Upper lobe of left lung (tissue), 4 donors: ENCODE results near the gene FCMR.

Experiments used
- EP300 ChIP-seq, 4 donors: sonication (generic); formaldehyde crosslinking; IDR thresholded peaks; one replicate each; pipeline ENCODE4 v1.5.1; 2017; ENCODE audit warnings: antibody characterized with exemption in 4 of 4, control low read depth in 2 of 4
- POLR2A ChIP-seq, 4 donors: fragments of 450-650 bp; IDR thresholded peaks; one replicate each; pipeline ENCODE4 v1.5.1; 2016 to 2017; ENCODE audit warnings: antibody characterized with exemption in 4 of 4, mild to moderate bottlenecking in 2 of 4
- POLR2AphosphoS5 ChIP-seq, 2 donors: sonication (generic); formaldehyde crosslinking; IDR thresholded peaks; one replicate each; pipeline ENCODE4 v1.5.1; 2017; ENCODE audit warnings: antibody characterized with exemption in 2 of 2
- TF ChIP-seq, protein P1 (sequence below), 6 experiments: fragments of 450-650 bp in 4 of 6; fragments of 200-600 bp in 2 of 6; sonication (generic) in 2 of 6; IDR thresholded peaks; one replicate each; pipeline ENCODE4 v1.5.1; 2016 to 2019; ENCODE audit warnings: antibody characterized with exemption in 6 of 6

DNA sequence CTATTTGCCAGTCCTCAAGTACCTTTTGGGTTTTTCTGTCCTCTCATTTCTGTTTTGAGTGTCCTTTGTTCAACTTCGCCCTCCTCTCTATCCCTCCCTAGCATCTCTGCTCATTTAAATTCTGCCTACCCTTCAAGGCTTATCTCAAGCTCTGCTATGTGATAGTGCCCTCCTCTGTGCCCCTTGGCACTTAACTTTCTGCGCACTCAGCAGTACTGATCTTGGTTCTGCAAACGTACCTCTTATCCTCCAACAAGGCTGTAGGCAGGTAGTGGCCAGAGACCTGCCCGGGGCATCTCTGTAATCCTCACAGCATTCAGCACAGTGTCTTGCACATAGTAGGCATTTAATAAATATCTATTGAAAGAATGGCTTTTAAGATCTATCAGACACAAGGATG lies 61.6 kb downstream of the FCMR start:
- TF ChIP-seq POLR2A (IDR thresholded peaks at IDR 0.05) (no peak), EP300 (IDR thresholded peaks at IDR 0.05) (no peak), POLR2AphosphoS5 (IDR thresholded peaks at IDR 0.05) (no peak)
- TF ChIP-seq, protein P1, sequence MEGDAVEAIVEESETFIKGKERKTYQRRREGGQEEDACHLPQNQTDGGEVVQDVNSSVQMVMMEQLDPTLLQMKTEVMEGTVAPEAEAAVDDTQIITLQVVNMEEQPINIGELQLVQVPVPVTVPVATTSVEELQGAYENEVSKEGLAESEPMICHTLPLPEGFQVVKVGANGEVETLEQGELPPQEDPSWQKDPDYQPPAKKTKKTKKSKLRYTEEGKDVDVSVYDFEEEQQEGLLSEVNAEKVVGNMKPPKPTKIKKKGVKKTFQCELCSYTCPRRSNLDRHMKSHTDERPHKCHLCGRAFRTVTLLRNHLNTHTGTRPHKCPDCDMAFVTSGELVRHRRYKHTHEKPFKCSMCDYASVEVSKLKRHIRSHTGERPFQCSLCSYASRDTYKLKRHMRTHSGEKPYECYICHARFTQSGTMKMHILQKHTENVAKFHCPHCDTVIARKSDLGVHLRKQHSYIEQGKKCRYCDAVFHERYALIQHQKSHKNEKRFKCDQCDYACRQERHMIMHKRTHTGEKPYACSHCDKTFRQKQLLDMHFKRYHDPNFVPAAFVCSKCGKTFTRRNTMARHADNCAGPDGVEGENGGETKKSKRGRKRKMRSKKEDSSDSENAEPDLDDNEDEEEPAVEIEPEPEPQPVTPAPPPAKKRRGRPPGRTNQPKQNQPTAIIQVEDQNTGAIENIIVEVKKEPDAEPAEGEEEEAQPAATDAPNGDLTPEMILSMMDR (IDR thresholded peaks at IDR 0.05), result no peak
